GM04504 (cell line): Measurements from ENCODE around the gene GJD3.
A peak's percentile ranks its signal among the peaks of the same experiment; 100 is the strongest.

ENCODE experiments used
- DNase-seq: peaks from one replicate; pipeline ENCODE4 v3.0.0-alpha.2; 2012; ENCODE audit warnings: low read depth

GJD3 gene

GRCh38 chr17:40322358-40323315 is 41.9 kb downstream of the GJD3 start:
- DNase-seq = peak; percentile 78

- DNase-seq = no peak
Observed at GRCh38 chr17:40321961-40322357, 42.6 kb downstream of the GJD3 start.

- no peak for DNase-seq
Observed at GRCh38 chr17:40321524-40321929, 43.0 kb downstream of the GJD3 start.

GRCh38 chr17:40320756-40321523 is 43.6 kb downstream of the GJD3 start:
- no peak for DNase-seq

- DNase-seq = no peak
Observed at GRCh38 chr17:40319651-40320540, 44.6 kb downstream of the GJD3 start.

GRCh38 chr17:40318830-40319391 is 45.6 kb downstream of the GJD3 start:
- no peak for DNase-seq

GRCh38 chr17:40317880-40318829 is 46.4 kb downstream of the GJD3 start:
- peak; percentile 94 for DNase-seq

- no peak for DNase-seq
Observed at GRCh38 chr17:40317345-40317873, 47.1 kb downstream of the GJD3 start.

- peak; percentile 69 for DNase-seq
Observed at GRCh38 chr17:40316571-40317344, 47.8 kb downstream of the GJD3 start.

GRCh38 chr17:40315678-40316570 is 48.6 kb downstream of the GJD3 start:
- DNase-seq = no peak

- no peak for DNase-seq
Observed at GRCh38 chr17:40315206-40315605, 49.3 kb downstream of the GJD3 start.

- DNase-seq = peak; percentile 81
Observed at GRCh38 chr17:40314584-40314956, 50.0 kb downstream of the GJD3 start.

- DNase-seq = no peak
Observed at GRCh38 chr17:40313668-40314583, 50.6 kb downstream of the GJD3 start.
